Cardiac fibroblast (primary cell): Measurements from ENCODE around the gene CLEC2B.
A peak's percentile ranks its signal among the peaks of the same experiment; 100 is the strongest.

Experiments
- DNase-seq, 2 donors: peaks; one replicate each; pipeline versions ENCODE4 v3.0.0 to v3.0.0-alpha.2; 2010; ENCODE audit warnings: low read depth in 2 of 2
- H3K4me3 ChIP-seq, 2 donors: replicated peaks in 1 of 2; 1 replicate in 1 of 2; 2 replicates in 1 of 2; pipeline ENCODE4 v1.5.1; 2011; ENCODE audit warnings: low read depth in 2 of 2, low read length in 2 of 2, mild to moderate bottlenecking in 2 of 2, moderate library complexity in 1 of 2
- TF ChIP-seq, protein P1 (sequence below): IDR thresholded peaks from one replicate; pipeline ENCODE4 v1.5.1; 2011; ENCODE audit warnings: low read depth, mild to moderate bottlenecking, low read length, inconsistent platforms

The CLEC2B gene

DNA sequence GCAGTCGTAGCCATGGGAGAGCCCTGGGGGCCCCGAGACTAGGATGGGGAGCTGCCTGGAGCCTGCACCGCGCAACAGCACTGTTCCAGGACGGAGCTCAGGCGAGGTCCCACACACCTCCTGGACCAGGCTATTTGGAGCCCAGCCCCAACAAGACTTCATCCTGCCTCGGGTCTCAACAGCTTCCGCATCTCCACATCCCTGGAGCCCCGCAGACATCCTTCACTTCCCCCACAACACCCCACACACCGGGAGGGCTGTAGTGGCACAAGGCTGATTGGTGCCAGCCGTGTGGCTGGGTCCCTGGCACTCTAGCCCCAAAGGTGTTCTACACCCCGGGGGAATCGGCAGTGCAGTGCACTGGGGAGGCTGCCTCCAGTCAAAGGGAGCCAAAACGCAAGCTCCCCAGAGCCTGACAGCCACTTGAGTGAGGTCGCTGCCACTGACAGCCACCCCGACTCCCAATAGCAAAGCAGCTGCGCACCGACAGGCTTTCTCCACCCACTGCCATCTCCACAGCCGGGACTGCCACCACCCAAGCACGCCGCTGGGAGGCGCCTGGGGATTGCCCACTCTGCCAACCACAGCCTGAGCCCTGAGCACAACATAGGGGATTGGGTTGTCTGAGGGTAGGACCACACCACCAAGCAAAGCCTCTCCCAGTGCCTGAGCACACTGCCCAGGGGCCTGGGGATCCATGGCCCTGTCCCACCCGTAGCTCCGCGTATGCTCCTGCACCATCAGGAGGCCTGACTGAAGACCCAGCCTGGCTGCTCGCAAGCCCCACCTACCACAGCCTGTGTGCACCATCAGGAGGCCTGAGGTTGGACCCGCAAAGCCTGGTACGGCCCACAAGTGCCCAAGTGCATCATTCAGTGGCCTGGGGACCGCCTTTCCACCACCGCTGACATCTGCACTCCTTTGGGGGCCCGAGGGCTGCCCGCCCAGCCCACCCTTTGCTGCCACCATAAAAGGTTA, 55.0 kb downstream of the CLEC2B start:
- peak overlapping the region; percentile 15 to 41 for H3K4me3 ChIP-seq
- TF ChIP-seq, protein P1, sequence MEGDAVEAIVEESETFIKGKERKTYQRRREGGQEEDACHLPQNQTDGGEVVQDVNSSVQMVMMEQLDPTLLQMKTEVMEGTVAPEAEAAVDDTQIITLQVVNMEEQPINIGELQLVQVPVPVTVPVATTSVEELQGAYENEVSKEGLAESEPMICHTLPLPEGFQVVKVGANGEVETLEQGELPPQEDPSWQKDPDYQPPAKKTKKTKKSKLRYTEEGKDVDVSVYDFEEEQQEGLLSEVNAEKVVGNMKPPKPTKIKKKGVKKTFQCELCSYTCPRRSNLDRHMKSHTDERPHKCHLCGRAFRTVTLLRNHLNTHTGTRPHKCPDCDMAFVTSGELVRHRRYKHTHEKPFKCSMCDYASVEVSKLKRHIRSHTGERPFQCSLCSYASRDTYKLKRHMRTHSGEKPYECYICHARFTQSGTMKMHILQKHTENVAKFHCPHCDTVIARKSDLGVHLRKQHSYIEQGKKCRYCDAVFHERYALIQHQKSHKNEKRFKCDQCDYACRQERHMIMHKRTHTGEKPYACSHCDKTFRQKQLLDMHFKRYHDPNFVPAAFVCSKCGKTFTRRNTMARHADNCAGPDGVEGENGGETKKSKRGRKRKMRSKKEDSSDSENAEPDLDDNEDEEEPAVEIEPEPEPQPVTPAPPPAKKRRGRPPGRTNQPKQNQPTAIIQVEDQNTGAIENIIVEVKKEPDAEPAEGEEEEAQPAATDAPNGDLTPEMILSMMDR: peak; percentile 91
- peak; percentile 59 to 61 for DNase-seq

DNA sequence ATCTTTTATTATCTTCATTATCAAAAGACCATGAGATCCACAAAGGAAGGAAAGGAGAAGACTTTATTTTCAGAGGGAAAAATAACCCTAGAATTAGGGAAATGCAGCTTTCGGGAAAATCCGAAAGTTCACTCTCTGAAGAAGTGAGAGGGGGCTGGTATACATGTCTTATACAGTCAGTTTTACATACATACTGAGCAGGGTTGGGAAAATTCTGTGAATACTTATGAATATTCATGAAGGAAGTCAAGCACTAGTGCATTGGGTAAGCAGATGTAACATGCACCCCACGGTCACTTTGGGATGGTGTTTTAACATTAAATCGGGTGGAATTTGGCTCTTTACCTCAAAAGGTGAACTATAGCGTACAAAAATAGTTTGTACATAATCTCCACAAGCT, 57.5 kb downstream of the CLEC2B start:
- no peak overlapping the region for H3K4me3 ChIP-seq
- no peak for DNase-seq
- TF ChIP-seq, protein P1: no peak

DNA sequence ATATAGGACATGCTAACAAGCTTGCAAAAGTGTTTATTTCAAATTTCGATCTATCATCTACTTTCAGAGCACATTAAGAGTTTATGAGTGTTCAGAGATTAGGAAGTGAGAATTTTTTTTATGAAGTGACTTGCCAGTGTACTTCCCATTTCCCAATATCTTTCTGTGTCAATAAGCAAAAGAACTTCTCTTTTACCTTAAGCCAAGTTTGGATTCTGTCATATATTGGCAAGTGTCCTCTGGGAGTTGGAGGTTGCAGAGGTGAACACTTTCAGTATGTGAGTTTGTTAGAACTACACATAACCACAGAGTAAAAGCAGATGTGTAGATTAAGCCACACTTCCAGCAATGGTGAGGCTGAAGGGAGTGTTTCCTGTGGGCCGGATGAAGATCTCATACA, 58.5 kb downstream of the CLEC2B start:
- H3K4me3 ChIP-seq: no peak overlapping the region
- no peak for DNase-seq
- TF ChIP-seq, protein P1: no peak

- H3K4me3 ChIP-seq: no peak overlapping the region
- TF ChIP-seq, protein P1: no peak
- DNase-seq: no peak
Measured at GRCh38 chr12:9809866-9810265, 59.3 kb downstream of the CLEC2B start.

DNA sequence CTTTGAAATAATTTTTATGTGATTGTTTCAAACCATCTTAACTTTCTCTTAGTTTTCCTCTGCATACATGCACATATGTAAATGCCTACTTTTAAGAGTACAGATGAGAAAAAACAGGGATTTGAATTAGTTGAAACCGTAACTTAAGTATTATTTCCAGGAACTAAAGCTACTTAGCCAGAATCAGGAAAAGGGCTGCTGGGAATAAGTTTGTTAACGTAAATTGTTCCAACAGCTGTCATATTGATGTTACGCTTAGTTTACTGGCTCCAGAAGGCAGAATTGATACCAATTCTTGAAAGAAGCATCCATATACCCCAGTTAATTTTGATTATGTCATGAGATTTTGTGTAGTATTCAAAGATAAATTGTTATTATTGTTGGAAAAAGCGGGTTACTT, 59.8 kb downstream of the CLEC2B start:
- no peak for DNase-seq
- TF ChIP-seq, protein P1: no peak
- no peak overlapping the region for H3K4me3 ChIP-seq

DNA sequence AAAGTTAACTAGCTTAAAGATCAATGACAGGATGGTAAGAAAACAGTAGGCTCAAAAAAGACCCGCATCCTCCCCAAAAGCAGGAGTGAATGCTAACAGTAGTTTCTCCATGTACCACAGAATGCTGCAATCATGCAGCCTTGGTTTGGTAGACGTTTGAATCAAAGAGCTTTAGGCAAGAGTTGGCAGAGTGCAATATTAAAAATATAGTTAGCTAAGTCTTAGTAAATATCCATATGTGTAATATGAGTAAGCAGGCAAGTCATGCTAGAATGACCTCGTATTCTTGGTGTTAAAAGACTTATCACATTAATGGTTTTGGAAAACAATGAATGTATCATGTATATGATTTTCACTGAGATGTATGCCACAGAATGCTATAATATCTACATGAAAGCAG, 60.6 kb downstream of the CLEC2B start:
- no peak overlapping the region for H3K4me3 ChIP-seq
- no peak for DNase-seq
- TF ChIP-seq, protein P1: no peak
